HUES48 (cell line): ENCODE results near the gene LRTM1.

ENCODE experiments used
- H3K27ac ChIP-seq: one replicate; pipeline ENCODE4 v1.7.0; 2013; ENCODE audit warnings: low read depth, low read length, inconsistent platforms
- H3K27me3 ChIP-seq: 2 replicates; pipeline ENCODE4 v1.6.1; 2013; ENCODE audit warnings: mild to moderate bottlenecking, low read length; ENCODE audit not compliant: control insufficient read depth, insufficient read depth
- H3K36me3 ChIP-seq: 2 replicates; pipeline ENCODE4 v1.6.1; 2013; ENCODE audit warnings: low read length; ENCODE audit not compliant: control insufficient read depth, insufficient read depth
- H3K4me1 ChIP-seq: 2 replicates; pipeline ENCODE4 v1.6.1; 2013; ENCODE audit warnings: mild to moderate bottlenecking, low read length; ENCODE audit not compliant: control insufficient read depth, insufficient read depth
- H3K4me3 ChIP-seq: 2 replicates; pipeline ENCODE4 v1.5.1; 2013; ENCODE audit warnings: mild to moderate bottlenecking, low read depth, low read length
- H3K9ac ChIP-seq: 2 replicates; pipeline ENCODE4 v1.6.1; 2013; ENCODE audit warnings: mild to moderate bottlenecking, low read depth, low read length, moderate library complexity
- H3K9me3 ChIP-seq: 2 replicates; pipeline ENCODE4 v1.6.1; 2013; ENCODE audit warnings: low read length; ENCODE audit not compliant: control insufficient read depth, insufficient read depth

The LRTM1 gene

GRCh38 chr3:54874816-54875556, 52.9 kb downstream of the LRTM1 start:
- Histone ChIP-seq H3K27ac (no peak overlapping the region), H3K4me3 (no peak overlapping the region), H3K4me1 (peaks cover 15% of the 10 kb centered on the region), H3K9me3 (no peaks in the 10 kb centered on the region), H3K27me3 (no peaks in the 10 kb centered on the region), H3K36me3 (no peaks in the 10 kb centered on the region), H3K9ac (no peak overlapping the region)

DNA sequence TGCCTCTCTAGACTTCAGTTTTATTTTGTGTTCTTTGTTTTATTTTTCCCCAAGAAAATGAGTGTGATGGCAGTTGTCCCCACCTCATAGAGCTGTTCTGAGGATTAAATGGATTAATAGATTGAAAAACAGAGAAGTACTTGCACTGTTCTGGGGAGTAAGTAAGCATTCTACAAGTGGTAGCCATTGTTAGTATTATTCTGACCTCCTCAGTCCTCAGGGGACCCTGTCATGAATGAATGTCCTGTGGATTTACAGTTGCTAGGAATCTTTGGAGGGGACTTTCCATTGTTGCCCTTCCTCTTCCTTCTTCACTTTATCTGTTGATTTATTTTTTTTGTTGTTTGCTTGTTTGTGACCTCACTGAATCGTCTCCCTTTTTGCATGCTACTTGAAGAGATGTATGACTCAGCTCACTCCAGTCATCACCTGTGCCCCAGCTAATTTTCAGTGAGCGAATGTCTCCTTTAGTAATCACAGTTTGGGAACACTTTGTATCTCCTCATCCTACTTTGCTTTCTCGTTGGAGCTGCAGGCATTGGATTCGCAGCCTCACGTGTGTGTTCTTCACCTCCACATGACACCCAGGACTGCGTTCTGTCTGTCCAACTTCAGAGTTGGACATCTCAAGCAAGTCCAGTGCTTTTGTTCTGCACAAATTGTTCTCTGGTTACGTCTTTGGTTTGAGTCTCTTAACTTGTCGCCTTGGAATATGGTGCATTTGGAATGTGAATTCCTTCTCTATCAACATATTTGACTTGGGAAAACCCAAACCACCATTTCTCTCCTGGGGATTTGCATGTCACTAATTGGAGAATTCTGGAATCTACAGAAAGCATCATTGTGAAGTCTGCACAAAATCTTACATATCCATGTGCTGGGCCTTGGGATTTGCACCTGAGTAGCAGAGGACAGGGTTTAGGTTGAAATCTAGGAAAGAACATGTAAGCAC, 54.5 kb downstream of the LRTM1 start:
- Histone ChIP-seq H3K9me3 (no peaks in the 10 kb centered on the region), H3K4me1 (peaks cover 11% of the 10 kb centered on the region), H3K4me3 (no peak overlapping the region), H3K9ac (no peak overlapping the region), H3K36me3 (no peaks in the 10 kb centered on the region), H3K27ac (peak overlapping the region; percentile 82), H3K27me3 (no peaks in the 10 kb centered on the region)

DNA sequence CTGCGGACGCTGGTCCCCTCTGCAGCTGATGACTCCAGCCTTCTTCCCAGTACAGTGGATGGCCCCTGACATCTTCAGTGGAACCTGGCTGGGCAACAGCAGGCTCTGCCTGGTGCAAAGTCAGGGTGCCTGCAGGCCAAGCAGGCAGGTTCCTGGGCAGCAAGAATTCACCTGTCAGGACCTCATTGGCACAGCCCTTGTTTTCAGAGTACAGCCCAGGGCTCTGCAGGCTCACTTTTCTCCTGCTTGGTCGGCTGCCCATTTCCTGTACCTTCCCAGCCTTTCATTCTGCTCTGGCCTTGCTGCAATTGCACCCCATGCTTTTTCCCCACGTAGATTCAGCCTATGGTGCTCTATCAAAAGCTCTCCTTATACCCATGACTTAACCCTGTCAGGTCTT, 56.0 kb downstream of the LRTM1 start:
- Histone ChIP-seq H3K4me1 (peaks cover 11% of the 10 kb centered on the region), H3K9me3 (no peaks in the 10 kb centered on the region), H3K4me3 (no peak overlapping the region), H3K27ac (no peak overlapping the region), H3K9ac (no peak overlapping the region), H3K27me3 (no peaks in the 10 kb centered on the region), H3K36me3 (no peaks in the 10 kb centered on the region)

- Histone ChIP-seq H3K27me3 (no peaks in the 10 kb centered on the region), H3K36me3 (no peaks in the 10 kb centered on the region), H3K4me1 (peaks cover 11% of the 10 kb centered on the region), H3K9ac (no peak overlapping the region), H3K9me3 (no peaks in the 10 kb centered on the region), H3K4me3 (no peak overlapping the region), H3K27ac (no peak overlapping the region)
These were observed 57.4 kb downstream of the LRTM1 start for GRCh38 chr3:54870423-54870822.
